ENCODE results near the gene CLPSL2. TPM values are rescaled to one million over a fixed set of nuclear protein-coding genes. Genes with fewer than 3 reads are reported as not detected.

Gene CLPSL2
- total and polyA plus RNA-seq, 8 donors, result 0.61 to 4.3 (median 2.5) TPM

DNA sequence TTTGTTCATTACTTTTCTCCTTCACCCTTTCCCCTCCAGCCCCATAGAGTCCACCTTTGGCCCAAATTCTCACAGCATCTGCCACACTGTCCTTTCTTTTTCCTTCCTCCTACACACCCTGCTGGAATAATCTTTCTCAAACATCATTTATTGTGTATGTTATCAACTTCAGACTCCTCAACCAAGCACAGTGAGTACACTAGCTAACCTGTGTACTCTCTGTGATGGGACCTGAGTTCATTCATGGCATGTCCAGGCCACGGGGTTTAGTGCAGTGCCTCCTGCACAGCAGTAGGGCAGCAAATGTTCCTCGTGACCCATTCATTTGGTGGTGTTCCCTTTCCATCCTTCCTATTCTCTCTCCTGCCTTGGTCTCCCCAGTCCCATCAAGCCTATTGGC, 46.7 kb upstream of the CLPSL2 start:
- DNase-seq (no peak), ATAC-seq (no peak), FAIRE-seq (no peak)
- intact Hi-C loops (cut with DNase I), result no loop called here
- Histone ChIP-seq H3K4me1 (peaks cover 50 to 74% (median 72%) of the 10 kb centered on the region in 3 donors), H3K4me3 (no peak overlapping the region), H3K27ac (peak overlapping the region in 3 of 4 donors; percentile 93 to 99 (median 99)), H3K27me3 (no peaks in the 10 kb centered on the region), H3K36me3 (no peaks in the 10 kb centered on the region), H3K9me3 (no peaks in the 10 kb centered on the region)
- TF ChIP-seq, protein P1, sequence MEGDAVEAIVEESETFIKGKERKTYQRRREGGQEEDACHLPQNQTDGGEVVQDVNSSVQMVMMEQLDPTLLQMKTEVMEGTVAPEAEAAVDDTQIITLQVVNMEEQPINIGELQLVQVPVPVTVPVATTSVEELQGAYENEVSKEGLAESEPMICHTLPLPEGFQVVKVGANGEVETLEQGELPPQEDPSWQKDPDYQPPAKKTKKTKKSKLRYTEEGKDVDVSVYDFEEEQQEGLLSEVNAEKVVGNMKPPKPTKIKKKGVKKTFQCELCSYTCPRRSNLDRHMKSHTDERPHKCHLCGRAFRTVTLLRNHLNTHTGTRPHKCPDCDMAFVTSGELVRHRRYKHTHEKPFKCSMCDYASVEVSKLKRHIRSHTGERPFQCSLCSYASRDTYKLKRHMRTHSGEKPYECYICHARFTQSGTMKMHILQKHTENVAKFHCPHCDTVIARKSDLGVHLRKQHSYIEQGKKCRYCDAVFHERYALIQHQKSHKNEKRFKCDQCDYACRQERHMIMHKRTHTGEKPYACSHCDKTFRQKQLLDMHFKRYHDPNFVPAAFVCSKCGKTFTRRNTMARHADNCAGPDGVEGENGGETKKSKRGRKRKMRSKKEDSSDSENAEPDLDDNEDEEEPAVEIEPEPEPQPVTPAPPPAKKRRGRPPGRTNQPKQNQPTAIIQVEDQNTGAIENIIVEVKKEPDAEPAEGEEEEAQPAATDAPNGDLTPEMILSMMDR (IDR thresholded peaks at IDR 0.05), result no peak
- 58 to 61% methylated on average over 2 of the region's 2 CpGs for WGBS, 2 donors

DNA sequence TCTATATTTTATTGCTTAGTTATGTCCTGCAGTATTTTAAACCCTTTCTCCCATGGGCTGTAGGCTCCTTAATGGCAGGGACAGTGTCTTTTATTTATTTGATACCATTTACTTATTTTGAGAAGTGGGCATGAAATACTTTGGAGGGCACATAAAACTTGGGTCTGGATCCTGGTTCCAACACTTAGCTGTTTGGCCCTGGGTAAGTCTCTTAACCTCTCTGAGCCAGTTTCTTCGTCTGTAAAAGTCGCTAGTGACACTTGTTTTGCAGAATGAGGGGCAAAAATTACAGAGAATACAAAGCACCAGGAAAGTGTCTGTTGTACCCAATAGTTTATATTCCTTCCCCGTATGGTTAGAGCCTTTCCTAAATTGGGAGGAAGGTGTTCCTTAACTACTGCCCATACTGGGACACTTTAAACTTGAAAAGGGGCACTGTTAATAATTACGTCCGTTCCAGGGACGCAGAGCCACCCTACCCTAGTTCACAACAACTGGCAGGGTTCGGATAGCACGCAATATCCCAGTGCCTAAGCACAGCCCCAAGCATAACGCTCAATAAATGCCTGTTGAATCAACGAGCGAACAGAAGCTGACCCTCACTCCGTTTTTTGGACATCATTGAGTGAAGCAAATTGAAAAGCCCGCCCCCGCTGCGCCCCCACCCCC, 45.5 kb upstream of the CLPSL2 start:
- ATAC-seq, result no peak
- no peak for FAIRE-seq
- H3K27ac ChIP-seq, result peak overlapping the region; percentile 88 to 96 (median 92)
- TF ChIP-seq, protein P1 (IDR thresholded peaks at IDR 0.05), result no peak
- intact Hi-C loops (cut with DNase I), result no loop called here
- no peaks in the 10 kb centered on the region for H3K36me3 ChIP-seq
- peak overlapping the region in 2 of 4 donors; percentile 60 to 75 for H3K4me3 ChIP-seq
- DNase-seq, result peak in 1 of 6 donors; percentile 26
- WGBS, 2 donors, result 35 to 37% methylated on average over 15 of the region's 15 CpGs
- no peaks in the 10 kb centered on the region for H3K9me3 ChIP-seq
- peaks cover 49 to 71% (median 71%) of the 10 kb centered on the region in 3 donors for H3K4me1 ChIP-seq
- H3K27me3 ChIP-seq, result no peaks in the 10 kb centered on the region

GRCh38 chr6:35731414-35731735, 45.0 kb upstream of the CLPSL2 start:
- no peaks in the 10 kb centered on the region for H3K9me3 ChIP-seq
- 1 to 2% methylated on average over 17 to 23 of the region's 23 CpGs for WGBS, 2 donors
- peak overlapping the region; percentile 88 to 96 (median 92) for H3K27ac ChIP-seq
- intact Hi-C loops (cut with DNase I), result no loop called here
- H3K4me1 ChIP-seq, result peaks cover 50 to 72% (median 69%) of the 10 kb centered on the region in 3 donors
- no peaks in the 10 kb centered on the region for H3K27me3 ChIP-seq
- peak; percentile 76 to 93 (median 87) for DNase-seq
- no peaks in the 10 kb centered on the region for H3K36me3 ChIP-seq
- ATAC-seq, result peak; percentile 6 to 34 (median 20)
- TF ChIP-seq, protein P1 (IDR thresholded peaks at IDR 0.05), result no peak
- FAIRE-seq, result no peak
- peak overlapping the region; percentile 29 to 75 (median 57) for H3K4me3 ChIP-seq

DNA sequence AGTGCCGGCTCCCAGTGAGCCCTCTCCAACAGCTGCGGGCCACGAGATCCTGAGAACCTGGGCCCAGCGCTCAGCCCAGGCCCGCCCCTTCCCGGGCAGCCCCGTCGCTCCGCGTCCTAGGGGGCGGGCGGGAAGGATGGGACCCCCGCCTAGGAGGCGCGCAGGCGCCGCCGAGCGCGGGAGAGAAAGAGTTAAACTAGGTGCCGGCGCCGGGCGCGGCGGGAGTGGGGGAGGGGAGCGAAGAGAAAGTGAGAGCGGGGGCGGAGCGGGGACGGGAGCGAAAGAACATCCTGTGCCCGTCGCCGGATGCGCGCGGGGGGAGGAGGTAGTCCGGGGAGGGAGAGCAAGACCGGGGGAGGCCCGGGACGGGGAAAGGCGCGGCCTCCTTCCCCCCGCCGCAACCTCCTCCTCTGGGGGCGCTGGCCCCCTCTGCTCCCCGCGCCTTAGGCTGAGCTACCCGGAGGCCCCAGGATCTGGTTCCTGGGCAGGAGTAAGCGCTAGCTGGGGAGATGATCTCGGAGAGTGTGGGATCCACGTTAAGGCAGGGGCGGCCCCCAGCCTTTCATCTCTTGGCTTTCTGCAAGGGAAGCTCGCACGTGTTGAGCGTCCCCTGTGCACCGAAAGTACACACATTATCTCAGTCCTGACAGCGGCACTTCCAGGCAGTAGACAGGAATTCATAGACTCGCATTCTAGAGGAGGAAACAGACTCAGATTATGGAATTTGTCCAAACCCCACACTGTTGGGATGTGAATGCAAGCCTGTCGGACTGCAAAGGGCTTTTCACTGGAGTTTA, 44.5 kb upstream of the CLPSL2 start:
- 1% methylated on average over 45 to 61 of the region's 61 CpGs for WGBS, 2 donors
- FAIRE-seq (no peak), DNase-seq (peak; percentile 94 to 98 (median 96)), ATAC-seq (peak; percentile 64 to 74 (median 67))
- H3K27ac ChIP-seq, result peak overlapping the region; percentile 88 to 96 (median 92)
- intact Hi-C loops (cut with DNase I), result no loop called here
- H3K27me3 ChIP-seq, result no peaks in the 10 kb centered on the region
- TF ChIP-seq, protein P1 (IDR thresholded peaks at IDR 0.05), result no peak
- H3K4me3 ChIP-seq, result peak overlapping the region; percentile 29 to 75 (median 57)
- no peaks in the 10 kb centered on the region for H3K36me3 ChIP-seq
- H3K4me1 ChIP-seq, result peaks cover 50 to 68% (median 66%) of the 10 kb centered on the region in 3 donors
- H3K9me3 ChIP-seq, result no peaks in the 10 kb centered on the region

All from pancreas (tissue), 10 donors.